Neural cell (in vitro differentiated cells): ENCODE data around the gene CPA2. TPM values are rescaled to one million over a fixed set of nuclear protein-coding genes. Genes with fewer than 3 reads are reported as not detected.

Source experiments
- polyA plus RNA-seq: library from polyadenylated mRNA; depleted of rRNA; stranded (reverse); fragments of >200 nt; gene quantifications from 2 replicates; pipeline ENCODE4 v1.2.3, GENCODE V29; 2014

The CPA2 gene
- polyA plus RNA-seq, 1 donor from 2014 or later: 0.41 TPM

Other genes starting within 250 kb of the CPA2 start
- gene ZC3HC1, start 215.5 kb upstream of the CPA2 start, polyA plus RNA-seq: 26.6 and 27.5 TPM in 2 replicates
- gene KLHDC10, start 196.3 kb upstream of the CPA2 start, polyA plus RNA-seq: 59.1 and 67.0 TPM in 2 replicates
- gene TMEM209, start 61.5 kb upstream of the CPA2 start, polyA plus RNA-seq: 14.6 and 20.2 TPM in 2 replicates
- gene SSMEM1, start 59.0 kb upstream of the CPA2 start, polyA plus RNA-seq: not detected in 2 replicates
- gene CPA4, start 26.3 kb downstream of the CPA2 start, polyA plus RNA-seq: 8.9 and 9.2 TPM in 2 replicates
- gene CPA5, start 78.0 kb downstream of the CPA2 start, polyA plus RNA-seq: not detected in 2 replicates
- gene CPA1, start 113.6 kb downstream of the CPA2 start, polyA plus RNA-seq: not detected in 2 replicates
- 47.0 and 47.5 TPM in 2 replicates for gene CEP41, start 174.2 kb downstream of the CPA2 start, polyA plus RNA-seq
- gene MEST, start 225.2 kb downstream of the CPA2 start, polyA plus RNA-seq: 136 and 153 TPM in 2 replicates